A549 (cell line): ENCODE data around the gene SMAD3. TPM values are rescaled to one million over a fixed set of nuclear protein-coding genes. Genes with fewer than 3 reads are reported as not detected.
A peak's percentile ranks its signal among the peaks of the same experiment; 100 is the strongest.

Experiments
- ATAC-seq, 2 experiments: fragments of 200-7000 bp in 1 of 2; fragments of >200 bp in 1 of 2; cut with Nextera tagmentation in 1 of 2; cut with Tn5 transposase in 1 of 2; 3 replicates each; pipeline versions ENCODE4 v1.8.0 to v1.9.1; 2018 to 2020; ENCODE audit warnings: mild to moderate bottlenecking in 1 of 2, moderate library complexity in 1 of 2
- CTCF ChIA-PET: fragments of 300-600 bp; sonication (Branson Sonifier 250); formaldehyde crosslinking; extraction: SDS; loops from one replicate; lab custom pipeline; 2021; ENCODE audit warnings: antibody characterized with exemption, inconsistent platforms; lab: Yijun Ruan, JAX
- POLR2A ChIA-PET: fragments of 350-600 bp; formaldehyde crosslinking; extraction: SDS; loops from one replicate; lab custom pipeline; 2021; ENCODE audit warnings: antibody characterized with exemption, inconsistent platforms; lab: Yijun Ruan, JAX
- DNase-seq, 2 experiments: peaks; one replicate each; pipeline versions ENCODE4 v3.0.0 to v3.0.0-alpha.2; 2011 to 2016; ENCODE audit warnings: low read depth in 1 of 2, low spot score in 1 of 2
- FAIRE-seq: peaks from 2 replicates; lab custom pipeline; 2011; peaks lifted over from hg19 to GRCh38; lab: Jason Lieb, UNC
- H3K27ac ChIP-seq, 2 experiments: fragments of >200 bp; sonication (Bioruptor Twin); formaldehyde crosslinking; 3 replicates each; pipeline ENCODE4 v1.5.1; 2016 to 2017
- H3K4me1 ChIP-seq: fragments of >200 bp; sonication (Bioruptor Twin); formaldehyde crosslinking; 3 replicates; pipeline ENCODE4 v1.6.1; 2016
- H3K4me2 ChIP-seq: fragments of >200 bp; sonication (Bioruptor Twin); formaldehyde crosslinking; 3 replicates; pipeline ENCODE4 v1.6.1; 2016
- H3K4me3 ChIP-seq: fragments of >200 bp; sonication (Bioruptor Twin); formaldehyde crosslinking; 3 replicates; pipeline ENCODE4 v1.5.1; 2016
- H3K9me3 ChIP-seq: fragments of >200 bp; sonication (Bioruptor Twin); formaldehyde crosslinking; 3 replicates; pipeline ENCODE4 v1.6.1; 2016
- CEBPB ChIP-seq, 2 experiments: fragments of >200 bp in 1 of 2; sonication (Bioruptor Twin) in 1 of 2; formaldehyde crosslinking in 1 of 2; IDR thresholded peaks; 2 replicates each; pipeline ENCODE4 v1.6.1; 2012 to 2016
- EHF ChIP-seq: fragments of 250-450 bp; sonication (Bioruptor Pico); IDR thresholded peaks from 2 replicates; pipeline ENCODE4 v1.5.0; 2020; ENCODE audit warnings: mild to moderate bottlenecking
- FOXS1 ChIP-seq: fragments of 250-450 bp; sonication (Bioruptor Pico); IDR thresholded peaks from 2 replicates; pipeline ENCODE4 v1.5.0; 2020; ENCODE audit warnings: mild to moderate bottlenecking, moderate library complexity
- HDAC2 ChIP-seq: fragments of 200-600 bp; sonication (generic); IDR thresholded peaks from 2 replicates; pipeline ENCODE4 v1.6.1; 2016
- HOXA7 ChIP-seq: fragments of 250-450 bp; sonication (Bioruptor Pico); IDR thresholded peaks from 2 replicates; pipeline ENCODE4 v1.5.0; 2020; ENCODE audit warnings: mild to moderate bottlenecking, moderate library complexity
- HOXB5 ChIP-seq: fragments of 250-450 bp; sonication (Bioruptor Pico); IDR thresholded peaks from 2 replicates; pipeline ENCODE4 v1.5.0; 2020; ENCODE audit warnings: mild to moderate bottlenecking, moderate library complexity
- MYC ChIP-seq: IDR thresholded peaks from 2 replicates; pipeline ENCODE4 v1.6.1; 2012; ENCODE audit warnings: mild to moderate bottlenecking, inconsistent platforms, low read length, improper control_type of control experiment, borderline replicate concordance
- NFE2L2 ChIP-seq: fragments of 150-350 bp; conservative IDR thresholded peaks from 2 replicates; pipeline ENCODE4 v1.6.1; 2014; ENCODE audit warnings: low read length
- NPAS2 ChIP-seq: fragments of 250-450 bp; sonication (Bioruptor Pico); IDR thresholded peaks from 2 replicates; pipeline ENCODE4 v1.8.0; 2022; ENCODE audit warnings: mild to moderate bottlenecking, moderate library complexity, borderline replicate concordance
- POLR2A ChIP-seq: IDR thresholded peaks from 2 replicates; pipeline ENCODE4 v1.6.1; 2012; ENCODE audit warnings: mild to moderate bottlenecking, low read length
- RCOR1 ChIP-seq: fragments of 150-350 bp; IDR thresholded peaks from 2 replicates; pipeline ENCODE4 v1.6.1; 2014; ENCODE audit warnings: antibody characterized with exemption, low read length, low read depth
- RNF2 ChIP-seq: fragments of 200-600 bp; sonication (generic); IDR thresholded peaks from 2 replicates; pipeline ENCODE4 v1.6.1; 2016; ENCODE audit warnings: low read depth, mild to moderate bottlenecking, antibody characterized with exemption, moderate library complexity, borderline replicate concordance
- TP53 ChIP-seq: fragments of 250-450 bp; sonication (Bioruptor Pico); IDR thresholded peaks from 2 replicates; pipeline ENCODE4 v1.5.0; 2021; ENCODE audit warnings: mild to moderate bottlenecking, moderate library complexity
- ZFP36 ChIP-seq: fragments of 450-650 bp; IDR thresholded peaks from 2 replicates; pipeline ENCODE4 v1.6.1; 2014; ENCODE audit warnings: borderline replicate concordance; ENCODE audit not compliant: partially characterized antibody
- WGBS: methylation state at CpG from one replicate; pipeline ENCODE4 v1.1.6; 2017; ENCODE audit errors: missing lambda C conversion rate; 5-methylcytosine and 5-hydroxymethylcytosine counted together
- polyA plus RNA-seq, 4 experiments: library from polyadenylated mRNA; depleted of rRNA in 3 of 4; stranded (reverse); fragments of >200 nt; fragmentation: RNase III in 1 of 4; extraction: RNeasy Plus Mini Kit Qiagen cat#74134 plus additional on column Dnase treatment in 1 of 4; gene quantifications; 2 replicates in 3 of 4; 3 replicates in 1 of 4; pipeline ENCODE4 v1.2.3, GENCODE V29; 2011 to 2017

The SMAD3 gene
- polyA plus RNA-seq, 2 of the 4 experiments (the other 2 are of a cell fraction): 74.6 to 77.2 TPM

DNA sequence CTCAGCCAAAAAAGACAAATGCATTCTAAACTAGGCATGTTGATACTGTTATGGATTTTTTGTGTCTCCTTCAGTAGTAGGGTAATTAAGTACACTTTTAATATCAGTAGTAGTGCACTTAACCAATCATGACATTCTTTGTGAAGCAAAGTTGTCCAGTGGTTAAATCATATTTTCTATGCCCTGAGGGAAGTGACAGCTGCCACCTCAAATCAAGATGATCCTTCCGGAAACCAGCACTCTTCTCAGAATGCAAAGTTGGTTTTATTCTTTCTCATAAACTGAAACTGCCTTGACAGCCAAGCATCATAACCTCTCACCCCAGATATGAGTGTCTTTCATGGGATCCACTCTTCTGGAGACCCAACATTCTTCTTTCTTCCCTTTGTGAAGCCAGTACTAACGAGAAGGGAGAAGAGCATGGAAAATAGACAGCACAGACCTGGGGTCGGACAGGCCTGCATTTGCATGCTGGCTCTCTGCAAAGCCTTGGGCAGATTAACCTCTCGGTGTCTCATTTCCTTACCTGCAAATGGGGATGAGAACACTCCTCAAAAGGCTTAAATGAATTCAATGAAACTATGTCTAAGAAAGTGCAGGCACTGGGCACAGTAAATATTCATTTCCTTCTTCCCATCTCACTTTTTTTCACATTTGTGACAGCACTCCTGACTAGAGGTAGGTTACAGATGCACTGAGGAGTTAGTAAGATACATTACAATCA, 175.9 kb downstream of the SMAD3 start:
- ATAC-seq: peak in 1 of 2 experiments; percentile 27; a peak in 3 of 6 replicates
- no peak for FAIRE-seq
- TF ChIP-seq POLR2A (no peak), ZFP36 (no peak), RCOR1 (no peak), NFE2L2 (no peak)

DNA sequence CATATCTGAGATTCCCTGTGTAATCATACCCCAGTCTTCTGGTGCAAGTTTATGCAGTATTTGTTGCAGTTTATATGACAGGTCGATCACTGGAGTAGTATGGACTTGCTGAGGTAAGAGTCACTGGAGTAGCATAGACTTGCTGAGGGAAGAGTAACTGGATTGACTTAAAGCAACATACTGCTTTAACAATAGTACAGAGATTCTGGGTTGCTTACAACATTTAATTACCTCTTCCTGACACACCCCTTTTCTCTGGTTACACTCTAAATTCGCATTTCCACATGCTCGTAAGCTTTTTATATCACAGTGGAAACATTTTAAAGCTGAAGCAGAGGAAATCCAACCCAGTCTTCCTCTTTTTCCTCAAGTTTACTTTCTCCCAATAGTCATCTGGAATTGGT, 177.3 kb downstream of the SMAD3 start:
- no peak for TF ChIP-seq HOXB5
- no peak for TF ChIP-seq EHF (CRISPR knock-in tag)
- no peak for TF ChIP-seq CEBPB (IDR thresholded peaks at IDR 0.05)
- TF ChIP-seq HOXA7 (CRISPR knock-in tag): no peak
- TF ChIP-seq MYC: no peak
- no peak for TF ChIP-seq RNF2
- TF ChIP-seq NPAS2: no peak
- TF ChIP-seq FOXS1 (CRISPR knock-in tag): no peak
- no peak for TF ChIP-seq HDAC2
- TF ChIP-seq TP53: no peak
- TF ChIP-seq, all 56 proteins: peak for 0
- Histone ChIP-seq H3K4me3 (no peak overlapping the region), H3K27ac (no peak overlapping the region), H3K9me3 (0 out of 3 replicates have a peak, but pooled peaks cover 5% of the 10 kb centered on the region), H3K4me1 (peaks cover 41% of the 10 kb centered on the region), H3K4me2 (no peak overlapping the region)
- ChIA-PET POLR2A (no interaction called here), CTCF (interaction anchor here (1.7 kb wide), 1 partner anchor 61 kb away, joined by 11 read pairs; no protein-coding TSS in a partner anchor)
- FAIRE-seq (peak; percentile 56), ATAC-seq (peak in 1 of 2 experiments; percentile 39; a peak in 2 of 6 replicates), DNase-seq (no peak)
- WGBS: 78% methylated on average over 3 of the region's 3 CpGs

More for the DNA sequence above, 175.9 kb downstream of the SMAD3 start:
- Histone ChIP-seq H3K4me3 (no peak overlapping the region), H3K9me3 (no peaks in the 10 kb centered on the region), H3K4me1 (peaks cover 41% of the 10 kb centered on the region), H3K27ac (no peak overlapping the region), H3K4me2 (no peak overlapping the region)
- no peak for DNase-seq
- ChIA-PET CTCF (interaction anchor here (0.9 to 2.9 kb wide), 18 partner anchors 10 to 587 kb away, joined by 3 to 15 read pairs (median 4); partner anchors contain the start of gene AAGAB), POLR2A (no interaction called here)
- WGBS: 85% methylated on average over 4 of the region's 4 CpGs

Other genes starting within 250 kb of the SMAD3 start
- gene AAGAB, start 189.1 kb downstream of the SMAD3 start, polyA plus RNA-seq (2011; rRNA removed): 107 and 118 TPM in 2 replicates
- gene AAGAB, start 189.1 kb downstream of the SMAD3 start, polyA plus RNA-seq (2017; fragmentation: RNase III; extraction: RNeasy Plus Mini Kit Qiagen cat#74134 plus additional on column Dnase treatment): 67.4 to 71.6 TPM (median 68.9 TPM) in 3 replicates
- gene IQCH, start 189.2 kb downstream of the SMAD3 start, polyA plus RNA-seq (2011; rRNA removed): 3.8 and 4.9 TPM in 2 replicates
- gene IQCH, start 189.2 kb downstream of the SMAD3 start, polyA plus RNA-seq (2017; fragmentation: RNase III; extraction: RNeasy Plus Mini Kit Qiagen cat#74134 plus additional on column Dnase treatment): 1.5 to 2.1 TPM (median 2.0 TPM) in 3 replicates